ENCODE measurements around the gene HAPLN3. TPM values are rescaled to one million over a fixed set of nuclear protein-coding genes. Genes with fewer than 3 reads are reported as not detected.

The HAPLN3 gene
- total RNA-seq, 1 donor from 2014 or later = 2.7 TPM

GRCh38 chr15:88844749-88845386, 50.5 kb downstream of the HAPLN3 start:
- no peak for DNase-seq (ENCODE audit: low spot score)
- H3K27ac ChIP-seq = no peak overlapping the region
- no peak overlapping the region for H3K4me2 ChIP-seq

GRCh38 chr15:88843334-88843733, 52.0 kb downstream of the HAPLN3 start:
- Mint-ChIP-seq H3K4me1 (no peaks in the 10 kb centered on the region), H3K27ac (no peak overlapping the region), H3K4me3 (no peak overlapping the region), H3K9me3 (no peaks in the 10 kb centered on the region), H3K36me3 (no peaks in the 10 kb centered on the region), H3K27me3 (ENCODE audit: insufficient read depth, low read depth) (peaks cover 4% of the 10 kb centered on the region)
- Histone ChIP-seq H3K27me3 (no peaks in the 10 kb centered on the region), H3F3A (ENCODE audit: low read depth) (no peaks in the 10 kb centered on the region), H4K20me1 (ENCODE audit: low read depth) (no peaks in the 10 kb centered on the region), H3K27ac (no peak overlapping the region), H3K4me3 (no peak overlapping the region), H3K9me3 (ENCODE audit: low read depth) (no peaks in the 10 kb centered on the region), H3K4me1 (no peaks in the 10 kb centered on the region), H3K4me2 (no peak overlapping the region), H3K36me3 (no peaks in the 10 kb centered on the region), H3K9ac (no peak overlapping the region), H3K79me2 (ENCODE audit: low read depth) (no peaks in the 10 kb centered on the region), H2AFZ (replicated peaks) (no peak overlapping the region)
- TF ChIP-seq EZH2phosphoT487 (IDR thresholded peaks at IDR 0.05) (no peak), CTCF (IDR thresholded peaks at IDR 0.05) (no peak), EZH2 (IDR thresholded peaks at IDR 0.05) (no peak)
- DNase-seq (ENCODE audit: low spot score) = no peak

More at GRCh38 chr15:88844749-88845386, 50.5 kb downstream of the HAPLN3 start:
- H3K4me1 Mint-ChIP-seq = no peaks in the 10 kb centered on the region
- H3K9me3 Mint-ChIP-seq = no peaks in the 10 kb centered on the region
- no peak overlapping the region for H3K4me3 ChIP-seq
- H3K27ac Mint-ChIP-seq = no peak overlapping the region
- H3K9ac ChIP-seq = no peak overlapping the region
- H3K36me3 Mint-ChIP-seq = no peaks in the 10 kb centered on the region
- H3K4me1 ChIP-seq = no peaks in the 10 kb centered on the region
- no peaks in the 10 kb centered on the region for H3K9me3 ChIP-seq (ENCODE audit: low read depth)
- H2AFZ ChIP-seq (replicated peaks) = no peak overlapping the region
- no peaks in the 10 kb centered on the region for H3K27me3 ChIP-seq
- H3K27me3 Mint-ChIP-seq (ENCODE audit: insufficient read depth, low read depth) = peaks cover 4% of the 10 kb centered on the region
- H4K20me1 ChIP-seq (ENCODE audit: low read depth) = no peaks in the 10 kb centered on the region
- no peaks in the 10 kb centered on the region for H3K79me2 ChIP-seq (ENCODE audit: low read depth)
- no peak overlapping the region for H3K4me3 Mint-ChIP-seq
- no peak for TF ChIP-seq CTCF (IDR thresholded peaks at IDR 0.05)
- TF ChIP-seq EZH2phosphoT487 (IDR thresholded peaks at IDR 0.05) = no peak
- TF ChIP-seq EZH2 (IDR thresholded peaks at IDR 0.05) = no peak
- H3K36me3 ChIP-seq = no peaks in the 10 kb centered on the region
- H3F3A ChIP-seq (ENCODE audit: low read depth) = no peaks in the 10 kb centered on the region

- Histone ChIP-seq H3K79me2 (ENCODE audit: low read depth) (no peaks in the 10 kb centered on the region), H3K36me3 (no peaks in the 10 kb centered on the region), H4K20me1 (ENCODE audit: low read depth) (no peaks in the 10 kb centered on the region), H3K4me1 (no peaks in the 10 kb centered on the region), H3K4me3 (no peak overlapping the region), H3K27me3 (no peaks in the 10 kb centered on the region), H3K4me2 (no peak overlapping the region), H3K9ac (no peak overlapping the region), H3F3A (ENCODE audit: low read depth) (no peaks in the 10 kb centered on the region), H3K27ac (no peak overlapping the region), H3K9me3 (ENCODE audit: low read depth) (no peaks in the 10 kb centered on the region), H2AFZ (replicated peaks) (no peak overlapping the region)
- no peaks in the 10 kb centered on the region for H3K9me3 Mint-ChIP-seq
- no peak for DNase-seq (ENCODE audit: low spot score)
- H3K4me1 Mint-ChIP-seq = peaks cover 8% of the 10 kb centered on the region
- H3K27ac Mint-ChIP-seq = no peak overlapping the region
- TF ChIP-seq EZH2 (IDR thresholded peaks at IDR 0.05) (no peak), CTCF (IDR thresholded peaks at IDR 0.05) (no peak), EZH2phosphoT487 (IDR thresholded peaks at IDR 0.05) (no peak)
- H3K4me3 Mint-ChIP-seq = no peak overlapping the region
- peaks cover 2% of the 10 kb centered on the region for H3K27me3 Mint-ChIP-seq (ENCODE audit: insufficient read depth, low read depth)
- H3K36me3 Mint-ChIP-seq = no peaks in the 10 kb centered on the region
These were observed 53.2 kb downstream of the HAPLN3 start for GRCh38 chr15:88842156-88842555.
